GM23248 (cell line): ENCODE measurements around the gene MED15.

Experiments
- EZH2 ChIP-seq: fragments of 200-600 bp; sonication (generic); IDR thresholded peaks from 2 replicates; pipeline ENCODE4 v1.6.1; 2018; ENCODE audit warnings: antibody characterized with exemption, mild to moderate bottlenecking; ENCODE audit not compliant: insufficient read depth, poor library complexity, severe bottlenecking
- EZH2phosphoT487 ChIP-seq: fragments of 200-600 bp; sonication (generic); IDR thresholded peaks from 2 replicates; pipeline ENCODE4 v1.6.1; 2018; ENCODE audit warnings: antibody characterized with exemption, moderate library complexity, mild to moderate bottlenecking, low read depth; ENCODE audit not compliant: insufficient read depth

DNA sequence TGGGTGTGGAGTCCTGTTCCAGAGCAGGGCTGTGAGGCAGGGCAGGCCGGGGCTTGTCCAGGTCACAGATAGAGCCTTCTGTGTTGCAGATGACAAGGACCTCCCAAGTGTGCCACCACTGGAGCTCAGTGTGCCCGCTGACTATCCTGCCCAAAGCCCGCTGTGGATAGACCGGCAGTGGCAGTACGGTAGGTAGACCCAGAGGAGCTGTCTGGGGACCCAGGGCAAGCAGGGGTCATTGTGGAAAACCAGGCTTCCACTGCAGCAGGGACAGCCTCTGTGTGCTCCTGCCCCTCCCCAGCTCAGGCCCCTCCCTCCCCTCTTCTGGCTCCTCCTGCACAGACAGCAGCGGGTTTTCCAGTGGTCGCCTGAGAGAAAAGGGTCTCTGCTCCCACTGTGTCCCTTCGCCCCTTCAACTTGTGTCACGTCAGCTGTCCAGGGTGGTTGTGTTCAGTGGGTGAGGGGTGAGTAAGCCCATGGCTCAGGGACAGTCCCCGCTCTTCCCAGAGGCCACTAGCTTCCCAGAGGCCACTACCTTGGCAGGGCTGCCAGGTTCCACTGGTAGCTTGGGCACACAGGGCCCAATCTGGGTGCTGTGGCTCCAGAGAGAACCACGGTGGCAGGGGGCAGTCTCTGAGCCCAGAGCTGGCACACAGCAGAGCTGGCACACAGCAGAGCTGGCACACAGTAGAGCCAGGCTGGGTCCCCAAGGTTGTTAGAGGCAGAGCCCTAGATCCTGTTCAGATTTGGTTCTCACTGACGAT lies 78.4 kb downstream of the MED15 start:
- TF ChIP-seq EZH2 (no peak), EZH2phosphoT487 (no peak)
